A549 treated with Mapracorat at 1 μM for 4 hours (cell line): Measurements from ENCODE around the gene SYT11. TPM values are rescaled to one million over a fixed set of nuclear protein-coding genes. Genes with fewer than 3 reads are reported as not detected.

ENCODE experiments used
- total RNA-seq: library from RNA; stranded (reverse); fragments of 200-300 nt; extraction: Qiagen RNA extraction; gene quantifications from 5 replicates; pipeline ENCODE4 v1.2.3, GENCODE V29; 2022

Gene SYT11
- total RNA-seq = 0.94 to 1.5 TPM (median 1.2 TPM) in 5 replicates

GRCh38 chr1:155859234-155859829 lies at the start of gene SYT11:
Gene SYT11 (plus strand): TSS chr1:155859567. CDS start chr1:155859762, 195 bp downstream.

GRCh38 chr1:155856975-155857930 lies 2.1 kb upstream of the SYT11 start, which contains the start of gene GON4L:
Gene GON4L (minus strand): TSS chr1:155857214. CDS start chr1:155853780, 3,434 bp downstream.

DNA sequence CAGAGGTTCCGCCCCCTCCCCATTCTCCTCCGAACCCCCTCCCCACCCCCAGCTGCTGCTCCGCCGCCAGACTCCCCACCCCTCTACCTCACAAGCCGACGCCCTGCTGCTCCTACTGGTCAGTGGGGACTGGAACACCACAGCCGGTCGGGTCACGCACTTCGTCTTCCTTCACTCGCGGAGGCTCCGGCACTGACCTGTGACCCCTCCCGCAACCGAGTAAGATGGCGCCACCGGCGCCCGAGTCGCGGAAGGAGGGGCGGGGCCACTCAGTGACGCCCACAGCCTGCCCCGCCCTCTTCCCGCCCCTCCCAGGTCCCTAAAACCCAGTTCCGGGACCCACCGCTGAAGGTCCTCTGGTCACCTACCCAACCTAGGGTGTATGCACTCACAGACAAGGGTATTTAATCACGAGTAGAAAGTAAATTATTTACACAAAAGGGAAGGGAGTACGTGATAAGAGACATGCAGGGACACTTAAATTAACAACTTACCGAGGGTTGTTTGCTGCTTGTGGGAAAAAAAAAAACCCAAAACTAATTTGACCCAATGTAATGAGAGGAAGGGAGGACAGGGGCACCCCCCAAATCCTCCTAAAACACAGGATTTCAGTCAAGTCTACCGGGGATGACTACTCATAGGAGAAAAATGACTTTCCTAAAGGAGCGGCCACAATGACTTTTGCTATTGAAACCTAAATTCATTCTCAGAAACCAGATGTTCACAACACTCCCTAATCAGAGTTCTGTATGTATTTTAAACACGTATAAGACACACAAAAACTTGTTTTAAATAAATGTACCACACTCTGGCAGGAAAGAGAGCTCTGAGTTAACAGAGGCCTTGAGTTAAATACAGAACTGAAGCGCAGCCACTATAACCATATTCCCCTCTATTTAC lies 52.0 kb downstream of the SYT11 start, which contains the start of gene RIT1:
RIT1 (minus strand) TSS at position 194 of the 900 bp plus-strand sequence. CDS start 588 bp downstream, outside the sequence.

DNA sequence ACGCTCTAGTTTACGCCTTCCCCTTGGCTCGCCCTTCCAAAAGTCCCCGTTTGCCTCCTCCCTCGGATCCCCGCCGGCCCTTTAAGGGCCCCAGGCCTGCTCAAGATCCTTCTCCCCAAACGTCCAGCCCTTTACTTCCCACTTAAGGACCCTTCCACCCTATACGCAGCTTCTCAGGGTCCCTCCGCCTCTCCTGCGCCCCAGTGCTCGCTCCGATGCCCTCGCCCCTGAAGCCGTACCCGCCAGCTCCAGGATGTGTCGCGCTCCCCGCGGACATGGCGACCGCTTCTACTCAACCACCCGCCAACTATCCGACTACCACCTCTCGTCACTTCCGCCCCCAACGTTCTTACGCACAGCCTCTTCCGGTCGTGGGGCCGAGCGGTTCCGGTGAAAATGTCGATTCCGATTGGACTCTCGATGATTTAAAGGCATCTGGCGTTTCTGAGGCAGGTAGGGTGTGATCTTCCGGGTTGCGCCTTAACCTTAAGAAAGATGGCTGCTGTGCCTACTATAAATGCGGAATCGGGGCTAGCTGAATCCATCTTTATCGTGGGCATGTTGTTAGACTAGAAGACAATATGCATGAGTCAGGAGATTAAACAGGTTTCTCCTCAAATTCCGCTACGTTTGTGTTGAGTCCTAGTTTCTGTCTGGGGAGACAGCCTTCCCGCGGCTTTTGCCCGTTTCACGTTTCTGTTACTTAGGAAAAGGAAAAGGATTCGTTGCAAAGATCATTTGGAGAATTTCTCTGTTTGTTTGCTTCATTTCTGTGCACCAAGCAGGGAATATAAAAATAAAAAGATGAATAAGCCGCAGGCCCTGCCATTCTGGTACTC lies 74.9 kb downstream of the SYT11 start, which contains the start of gene KHDC4:
KHDC4 (minus strand) TSS at position 317 of the 839 bp plus-strand sequence; CDS start at position 277, 40 bp downstream.

Other genes starting within 250 kb of the SYT11 start
- gene MSTO1, start 249.3 kb upstream of the SYT11 start, total RNA-seq = 37.4 to 44.1 TPM (median 40.7 TPM) in 5 replicates
- gene YY1AP1, start 170.8 kb upstream of the SYT11 start, total RNA-seq = 42.0 to 48.1 TPM (median 44.1 TPM) in 5 replicates
- 111 to 152 TPM (median 116 TPM) in 5 replicates for gene DAP3, start 170.5 kb upstream of the SYT11 start, total RNA-seq
- gene GON4L, start 2.4 kb upstream of the SYT11 start, total RNA-seq = 12.2 to 14.0 TPM (median 13.5 TPM) in 5 replicates
- gene RIT1, start 51.8 kb downstream of the SYT11 start, total RNA-seq = 19.9 to 23.6 TPM (median 20.5 TPM) in 5 replicates
- 15.7 to 25.6 TPM (median 24.0 TPM) in 5 replicates for gene KHDC4, start 74.8 kb downstream of the SYT11 start, total RNA-seq
- not detected in 5 replicates for gene RXFP4, start 82.1 kb downstream of the SYT11 start, total RNA-seq
- 33.4 to 39.1 TPM (median 36.2 TPM) in 5 replicates for gene ARHGEF2, start 119.0 kb downstream of the SYT11 start, total RNA-seq
- gene SSR2, start 161.4 kb downstream of the SYT11 start, total RNA-seq = 250 to 268 TPM (median 263 TPM) in 5 replicates
- 32.9 to 41.6 TPM (median 39.7 TPM) in 5 replicates for gene UBQLN4, start 194.2 kb downstream of the SYT11 start, total RNA-seq
- gene LAMTOR2, start 195.2 kb downstream of the SYT11 start, total RNA-seq = 152 to 169 TPM (median 157 TPM) in 5 replicates
- gene RAB25, start 201.6 kb downstream of the SYT11 start, total RNA-seq = 0.29 TPM in 1 of 5 replicates, not detected in the others
- gene MEX3A, start 222.9 kb downstream of the SYT11 start, total RNA-seq = 1.2 to 2.4 TPM (median 1.6 TPM) in 5 replicates